ENCODE results near the gene FMNL2.

The FMNL2 gene

DNA sequence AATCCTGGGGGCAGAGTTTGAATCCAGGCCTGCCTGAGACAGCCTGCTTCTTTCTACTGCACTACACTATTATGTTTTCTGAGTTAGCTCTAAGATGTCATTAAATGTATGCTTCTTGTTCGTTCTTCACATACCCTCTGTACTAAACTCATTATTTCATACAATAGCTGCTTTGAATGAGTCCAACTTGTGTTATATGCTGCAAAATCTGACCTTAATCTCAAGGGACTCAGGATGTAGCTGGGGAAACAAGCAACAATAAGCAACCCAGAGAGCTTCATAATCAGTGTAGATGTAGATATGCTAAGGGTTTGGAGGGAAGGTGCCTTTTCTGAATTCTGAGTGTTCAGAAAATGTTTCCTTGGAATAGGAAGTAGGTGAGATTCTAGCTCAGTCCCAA, 14.4 kb downstream of the FMNL2 start:
- TF ChIP-seq POLR2A (IDR thresholded peaks at IDR 0.05; ENCODE audit: low read length) (no peak), GATA1 (IDR thresholded peaks at IDR 0.05; ENCODE audit: low read depth, low read length) (no peak)
- no peak for DNase-seq

DNA sequence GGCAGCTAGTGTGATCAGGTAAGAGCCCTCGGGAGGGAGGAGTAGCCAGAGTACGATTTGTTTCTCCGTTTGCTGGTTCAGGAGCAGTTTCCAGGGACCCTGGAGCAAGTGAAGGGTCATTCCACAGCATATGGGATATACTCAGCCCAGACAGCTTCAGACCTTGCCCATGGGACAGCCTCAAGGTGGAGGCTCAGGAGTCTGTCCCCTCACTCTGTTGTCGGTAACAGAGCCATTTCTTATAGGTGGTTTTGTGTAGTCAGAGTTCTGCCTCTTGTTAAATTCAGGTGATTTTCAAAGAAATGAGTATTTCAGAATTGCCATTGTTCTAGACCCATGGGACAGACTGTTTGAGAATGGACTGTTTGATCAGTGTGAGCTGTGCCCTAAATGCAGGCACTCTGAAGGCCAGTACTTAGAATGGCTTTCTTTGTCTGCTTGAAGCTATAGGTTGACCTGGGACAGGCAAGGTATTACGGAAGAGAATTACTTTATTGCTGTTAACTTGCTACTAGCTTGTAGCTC, 15.2 kb downstream of the FMNL2 start:
- no peak for DNase-seq
- TF ChIP-seq GATA1 (IDR thresholded peaks at IDR 0.05; ENCODE audit: low read depth, low read length), result no peak
- TF ChIP-seq POLR2A (IDR thresholded peaks at IDR 0.05; ENCODE audit: low read length), result no peak

DNA sequence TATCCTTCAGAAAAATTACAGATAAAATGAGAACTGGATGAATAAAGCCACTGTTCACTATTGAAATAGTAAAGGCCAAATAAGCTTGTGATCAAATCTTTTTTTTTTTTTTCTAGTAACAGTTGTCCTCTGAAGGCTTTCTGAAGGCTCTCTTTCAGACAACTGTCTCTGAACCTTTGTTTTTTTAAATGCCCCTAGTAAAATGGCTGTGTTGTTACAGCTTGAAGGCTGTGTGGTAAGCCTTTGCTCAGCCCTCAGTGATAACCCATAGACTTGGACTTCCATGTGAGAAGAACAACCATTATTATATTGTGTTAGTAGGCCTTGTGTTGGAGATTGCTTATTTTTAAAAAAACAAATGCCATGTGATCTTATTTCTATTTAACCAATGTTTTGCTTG, 17.6 kb downstream of the FMNL2 start:
- TF ChIP-seq GATA1 (IDR thresholded peaks at IDR 0.05; ENCODE audit: low read depth, low read length), result no peak
- TF ChIP-seq POLR2A (IDR thresholded peaks at IDR 0.05; ENCODE audit: low read length), result no peak
- no peak for DNase-seq

GRCh38 chr2:152353364-152353763, 18.4 kb downstream of the FMNL2 start:
- TF ChIP-seq GATA1 (IDR thresholded peaks at IDR 0.05; ENCODE audit: low read depth, low read length) (no peak), POLR2A (IDR thresholded peaks at IDR 0.05; ENCODE audit: low read length) (no peak)
- DNase-seq, result no peak

DNA sequence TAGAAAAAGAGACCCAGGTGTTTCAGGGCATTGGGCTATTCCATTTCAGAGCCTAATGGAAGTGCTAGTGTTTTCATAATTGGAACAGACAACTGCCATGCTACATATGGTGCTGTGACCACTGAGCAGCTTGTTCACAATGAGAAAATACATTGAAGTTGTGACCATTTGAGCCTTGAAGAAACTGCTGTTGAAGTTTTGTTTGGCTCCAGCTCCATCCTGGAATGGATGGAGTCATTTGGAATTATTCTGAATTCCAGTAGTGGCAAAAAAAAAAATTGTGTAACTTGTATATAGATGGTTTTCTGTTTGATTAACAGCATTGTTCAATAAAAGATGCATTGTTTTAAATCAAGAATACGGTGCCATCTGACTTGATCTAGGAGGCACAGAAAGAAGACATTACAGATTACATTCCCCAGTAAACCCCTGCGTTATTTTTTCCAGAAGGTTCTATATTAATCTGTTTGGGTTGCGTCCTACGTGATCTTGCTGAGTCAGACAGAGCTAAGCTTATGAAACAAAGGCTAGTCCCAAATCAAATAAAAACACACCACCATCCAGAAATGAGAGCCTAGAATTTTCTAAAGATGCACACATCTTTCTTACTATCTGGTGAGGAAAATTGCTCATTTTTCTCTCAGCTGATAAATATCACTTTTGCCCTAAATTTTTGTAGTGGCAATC, 19.2 kb downstream of the FMNL2 start:
- no peak for TF ChIP-seq POLR2A (IDR thresholded peaks at IDR 0.05; ENCODE audit: low read length)
- TF ChIP-seq GATA1 (IDR thresholded peaks at IDR 0.05; ENCODE audit: low read depth, low read length), result no peak
- DNase-seq, result no peak

GRCh38 chr2:152354909-152355308, 19.9 kb downstream of the FMNL2 start:
- no peak for DNase-seq
- TF ChIP-seq GATA1 (IDR thresholded peaks at IDR 0.05; ENCODE audit: low read depth, low read length) (no peak), POLR2A (IDR thresholded peaks at IDR 0.05; ENCODE audit: low read length) (no peak)

DNA sequence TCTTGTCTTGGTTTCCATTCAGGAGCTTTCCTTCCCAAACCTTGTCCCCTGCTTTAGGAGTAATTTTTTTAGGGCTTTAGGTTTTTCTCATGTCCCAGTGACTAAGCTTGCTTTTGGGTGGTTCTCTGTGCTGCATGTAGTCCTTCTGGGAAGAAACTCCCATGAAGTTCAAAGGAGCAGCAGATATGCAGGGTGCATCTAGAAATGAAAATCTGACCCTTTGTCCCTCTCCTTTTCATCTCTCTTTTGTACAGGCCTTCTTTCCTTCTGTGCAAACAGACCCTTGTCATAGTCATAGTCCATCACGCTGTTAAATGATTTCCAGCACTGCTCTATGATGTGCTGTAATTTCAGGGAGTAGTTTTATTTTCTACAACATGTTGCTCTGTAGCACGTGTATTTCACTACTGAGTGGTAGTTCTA, 20.4 kb downstream of the FMNL2 start:
- TF ChIP-seq GATA1 (IDR thresholded peaks at IDR 0.05; ENCODE audit: low read depth, low read length), result no peak
- TF ChIP-seq POLR2A (IDR thresholded peaks at IDR 0.05; ENCODE audit: low read length), result no peak
- DNase-seq, result no peak

DNA sequence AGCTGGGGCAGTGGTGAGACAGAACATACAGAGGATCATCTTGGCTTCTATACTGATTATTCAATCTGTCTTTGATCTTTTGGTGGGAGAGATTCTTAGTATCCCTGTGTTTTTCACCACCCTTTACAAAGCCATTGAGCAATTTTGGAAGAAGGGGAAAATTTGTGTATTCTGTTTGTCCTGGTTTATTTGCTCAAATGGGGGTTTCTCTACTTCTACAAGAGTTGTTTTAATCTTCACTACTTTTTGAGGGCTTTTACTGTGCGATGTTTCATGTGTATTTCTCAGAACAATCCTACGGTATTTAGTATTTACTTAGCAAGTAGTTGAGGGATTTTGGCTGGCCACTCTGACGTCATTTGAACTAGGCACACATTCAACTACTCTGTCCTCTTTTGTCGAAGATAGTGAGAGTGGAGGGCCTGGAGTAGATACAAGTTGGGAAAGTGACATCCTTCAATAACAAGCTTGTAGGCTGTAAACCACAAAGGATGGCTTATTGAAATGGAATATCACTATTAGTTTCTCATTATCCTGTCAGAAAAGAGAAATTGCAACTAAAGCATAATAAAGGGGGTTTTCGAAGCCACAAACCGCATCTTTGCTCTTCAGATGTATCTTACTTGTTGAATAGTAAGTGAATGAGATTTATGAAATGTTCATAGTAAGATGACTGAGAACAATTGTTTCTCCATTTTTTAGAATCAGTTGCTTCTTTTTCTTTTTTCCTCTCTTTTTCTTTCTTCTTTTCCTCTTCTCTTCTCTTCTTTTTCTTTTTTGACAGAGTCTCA, 24.8 kb downstream of the FMNL2 start:
- DNase-seq, result no peak
- TF ChIP-seq GATA1 (IDR thresholded peaks at IDR 0.05; ENCODE audit: low read depth, low read length), result no peak
- TF ChIP-seq POLR2A (IDR thresholded peaks at IDR 0.05; ENCODE audit: low read length), result no peak

- TF ChIP-seq POLR2A (IDR thresholded peaks at IDR 0.05; ENCODE audit: low read length) (no peak), GATA1 (IDR thresholded peaks at IDR 0.05; ENCODE audit: low read depth, low read length) (no peak)
- DNase-seq, result no peak
These were observed 29.0 kb downstream of the FMNL2 start for GRCh38 chr2:152363936-152364335.

DNA sequence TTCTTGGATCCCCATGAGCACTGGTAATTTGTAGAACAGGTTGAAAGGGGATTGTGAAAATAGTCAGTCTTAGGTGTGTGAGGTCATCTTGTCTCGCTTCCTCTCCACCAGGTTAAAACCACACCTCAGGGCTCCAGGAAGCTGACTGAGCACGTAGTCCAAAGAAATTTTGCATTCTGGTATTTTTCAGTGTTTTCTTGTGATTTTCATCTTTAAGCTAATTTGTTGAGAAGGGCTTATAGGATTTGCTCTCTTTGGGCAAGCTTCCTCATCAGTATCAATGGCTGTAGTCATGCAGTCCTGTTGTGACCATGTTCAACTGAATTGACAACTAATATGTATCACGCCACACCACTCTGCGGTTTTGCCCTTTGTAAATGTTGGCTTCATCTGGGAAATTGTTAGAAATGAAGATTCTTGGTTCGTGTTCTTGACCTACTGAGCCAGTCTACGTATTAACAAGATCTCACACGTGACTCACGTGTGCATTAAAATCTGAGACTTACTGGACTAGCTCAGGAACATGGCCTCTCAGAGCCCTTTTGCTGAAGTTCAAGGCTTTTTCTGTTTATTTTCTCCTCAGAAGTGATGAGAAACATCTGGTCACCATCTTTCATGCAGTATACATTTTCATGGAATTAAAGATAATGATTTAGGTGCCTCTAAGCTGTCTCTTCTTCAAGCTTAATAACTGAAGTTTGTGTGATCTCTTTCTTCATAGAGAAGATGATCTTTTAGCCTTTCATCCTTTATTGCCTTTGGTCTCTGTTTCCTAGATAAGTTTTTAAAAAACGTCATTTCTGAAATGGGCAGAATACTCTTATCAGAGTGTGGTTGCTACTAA, 32.8 kb downstream of the FMNL2 start:
- TF ChIP-seq GATA1 (IDR thresholded peaks at IDR 0.05; ENCODE audit: low read depth, low read length) (no peak), POLR2A (IDR thresholded peaks at IDR 0.05; ENCODE audit: low read length) (no peak)
- no peak for DNase-seq

DNA sequence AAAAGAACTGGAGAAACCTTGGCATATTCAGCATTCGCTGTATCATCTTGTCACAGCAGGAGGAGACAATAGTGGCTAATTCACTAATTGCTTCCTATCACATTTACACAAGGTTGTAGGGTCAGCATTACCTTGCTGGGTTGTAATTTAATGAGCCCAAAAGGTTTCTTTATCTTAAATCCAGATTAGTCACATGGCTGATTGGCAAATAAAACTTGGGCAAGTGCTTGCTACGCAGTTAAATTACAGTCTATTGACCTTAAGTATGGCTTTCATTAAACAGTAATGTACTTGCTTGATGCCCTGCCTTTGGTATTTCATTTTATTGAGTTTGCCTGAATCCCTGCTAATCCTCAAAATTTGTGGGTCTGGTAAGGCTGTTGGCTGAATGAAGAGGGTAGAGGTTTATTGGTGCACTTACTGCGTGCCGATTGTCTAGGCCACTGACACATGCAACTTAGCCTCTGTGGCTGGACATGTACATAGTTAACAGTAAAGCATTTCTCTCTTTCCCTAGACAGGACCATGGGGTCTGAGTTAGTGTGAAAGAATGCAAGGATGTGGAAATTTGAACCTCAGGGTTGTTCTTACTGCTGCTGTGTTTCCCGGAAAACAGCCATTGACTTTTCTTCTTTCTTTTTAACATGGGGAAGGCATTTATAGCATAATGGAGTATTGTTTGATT, 34.3 kb downstream of the FMNL2 start:
- DNase-seq, result no peak

GRCh38 chr2:152370783-152371182, 35.8 kb downstream of the FMNL2 start:
- no peak for TF ChIP-seq POLR2A (IDR thresholded peaks at IDR 0.05; ENCODE audit: low read length)
- no peak for TF ChIP-seq GATA1 (IDR thresholded peaks at IDR 0.05; ENCODE audit: low read depth, low read length)
- DNase-seq, result no peak

More for the DNA sequence above, 34.3 kb downstream of the FMNL2 start:
- TF ChIP-seq GATA1 (IDR thresholded peaks at IDR 0.05; ENCODE audit: low read depth, low read length) (no peak), POLR2A (IDR thresholded peaks at IDR 0.05; ENCODE audit: low read length) (no peak)

DNA sequence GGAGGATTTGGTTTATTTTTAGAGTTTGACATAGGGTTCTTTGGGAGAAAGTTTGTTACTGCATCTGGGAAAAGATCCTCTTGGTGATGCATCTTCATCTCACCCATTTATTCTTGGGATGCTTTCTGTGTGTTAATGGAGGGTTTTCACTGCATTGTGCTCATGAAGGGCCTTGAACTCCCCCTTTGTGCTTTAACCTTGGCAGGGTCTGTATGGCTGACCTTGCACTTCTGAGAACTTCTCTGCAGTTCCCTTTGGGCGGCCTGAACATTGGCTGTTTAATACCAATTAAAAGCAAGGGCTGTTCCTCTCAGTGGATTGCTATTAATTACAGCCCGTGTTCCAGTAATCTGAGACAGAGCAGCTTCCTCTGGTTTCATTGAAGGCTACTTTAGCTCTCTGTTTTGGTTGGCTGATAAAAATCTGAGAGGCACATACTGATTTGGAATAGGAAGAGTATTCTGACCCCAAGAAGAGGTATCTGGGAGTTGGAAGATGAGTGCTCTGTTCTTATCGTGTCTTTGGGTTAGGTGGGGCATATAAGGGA, 37.5 kb downstream of the FMNL2 start:
- TF ChIP-seq POLR2A (IDR thresholded peaks at IDR 0.05; ENCODE audit: low read length), result no peak
- no peak for TF ChIP-seq GATA1 (IDR thresholded peaks at IDR 0.05; ENCODE audit: low read depth, low read length)

More for the DNA sequence above, 37.5 kb downstream of the FMNL2 start:
- DNase-seq, result no peak

Measured in erythroblast (primary cell).